Measurements from ENCODE around the gene PTPRE.

Gene PTPRE

DNA sequence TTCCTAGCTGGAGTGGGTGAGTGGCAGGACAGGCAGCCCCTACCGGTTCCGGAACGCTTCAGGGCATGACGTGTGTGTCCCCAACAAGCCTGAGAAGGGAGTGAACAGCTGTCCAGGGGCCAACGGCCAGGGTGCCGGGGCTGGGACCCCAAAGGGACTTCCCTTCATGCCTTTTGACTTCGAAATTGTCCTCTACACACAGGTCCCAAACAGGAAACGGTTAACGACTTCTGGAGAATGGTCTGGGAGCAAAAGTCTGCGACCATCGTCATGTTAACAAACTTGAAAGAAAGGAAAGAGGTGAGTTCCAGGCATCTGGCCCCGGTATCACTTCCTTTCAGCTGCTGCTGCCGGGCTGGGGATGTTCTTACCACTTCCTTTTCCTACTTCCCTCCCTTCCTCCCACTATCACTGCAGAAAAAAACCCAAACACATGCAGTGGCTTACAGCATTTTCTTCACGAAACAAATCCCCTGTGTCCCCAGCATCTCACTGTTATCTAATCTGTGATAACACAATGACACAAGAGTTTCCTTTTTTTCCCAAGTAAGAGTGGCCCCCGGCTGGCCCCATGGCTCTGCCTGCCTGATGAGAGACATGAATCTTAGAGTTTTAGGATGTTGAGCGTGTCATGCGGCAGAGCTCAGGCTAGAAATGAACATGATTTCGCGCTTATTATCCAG, 156.1 kb downstream of the PTPRE start:
- Histone ChIP-seq H3K27me3 (ENCODE audit: insufficient read depth, low read depth) (no peaks in the 10 kb centered on the region), H3K4me3 (IDR thresholded peaks at IDR 0.05; ENCODE audit: insufficient read depth, low read depth, low read length) (no peak overlapping the region), H3K27ac (no peak overlapping the region), H2AFZ (ENCODE audit: low read depth) (no peak overlapping the region), H3K4me1 (ENCODE audit: low read depth, poor library complexity, severe bottlenecking) (peaks cover 26% of the 10 kb centered on the region), H4K20me1 (ENCODE audit: insufficient read depth) (no peaks in the 10 kb centered on the region), H3K4me2 (no peak overlapping the region), H3K79me2 (ENCODE audit: insufficient read depth, low read depth) (no peaks in the 10 kb centered on the region), H3K36me3 (ENCODE audit: insufficient read depth) (no peaks in the 10 kb centered on the region), H3K9ac (no peak overlapping the region)
- TF ChIP-seq CTCF (conservative IDR thresholded peaks at IDR 0.05; ENCODE audit: low read depth, low read length), result no peak

DNA sequence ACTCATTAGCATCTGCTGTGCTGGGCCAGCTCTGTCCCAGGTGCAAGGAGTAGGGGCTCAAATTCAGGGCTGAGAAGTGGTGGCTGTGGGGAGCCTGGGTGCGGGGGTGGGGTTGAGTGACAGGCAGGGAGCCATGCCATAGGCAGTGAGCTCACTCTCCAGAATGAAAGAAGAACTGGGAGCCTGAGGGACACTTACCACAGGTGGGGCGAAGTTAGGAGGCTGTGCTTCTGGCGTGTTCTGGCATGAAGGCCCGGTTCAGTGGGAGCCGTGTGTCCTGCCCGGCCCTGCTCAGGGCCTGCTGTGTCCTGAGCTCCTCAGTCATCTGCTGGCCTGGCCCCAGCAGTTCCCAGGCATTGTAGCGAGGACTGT, 156.8 kb downstream of the PTPRE start:
- no peak overlapping the region for H3K27ac ChIP-seq
- no peak overlapping the region for H2AFZ ChIP-seq (ENCODE audit: low read depth)
- peaks cover 26% of the 10 kb centered on the region for H3K4me1 ChIP-seq (ENCODE audit: low read depth, poor library complexity, severe bottlenecking)
- H3K36me3 ChIP-seq (ENCODE audit: insufficient read depth), result no peaks in the 10 kb centered on the region
- no peak overlapping the region for H3K4me3 ChIP-seq (IDR thresholded peaks at IDR 0.05; ENCODE audit: insufficient read depth, low read depth, low read length)
- no peak overlapping the region for H3K4me2 ChIP-seq
- H4K20me1 ChIP-seq (ENCODE audit: insufficient read depth), result no peaks in the 10 kb centered on the region
- H3K9ac ChIP-seq, result no peak overlapping the region
- H3K79me2 ChIP-seq (ENCODE audit: insufficient read depth, low read depth), result no peaks in the 10 kb centered on the region
- no peak for TF ChIP-seq CTCF (conservative IDR thresholded peaks at IDR 0.05; ENCODE audit: low read depth, low read length)
- H3K27me3 ChIP-seq (ENCODE audit: insufficient read depth, low read depth), result no peaks in the 10 kb centered on the region

GRCh38 chr10:128064108-128064969, 157.4 kb downstream of the PTPRE start:
- TF ChIP-seq CTCF (conservative IDR thresholded peaks at IDR 0.05; ENCODE audit: low read depth, low read length), result no peak
- Histone ChIP-seq H3K4me1 (ENCODE audit: low read depth, poor library complexity, severe bottlenecking) (peaks cover 26% of the 10 kb centered on the region), H3K27me3 (ENCODE audit: insufficient read depth, low read depth) (no peaks in the 10 kb centered on the region), H3K9ac (no peak overlapping the region), H3K36me3 (ENCODE audit: insufficient read depth) (no peaks in the 10 kb centered on the region), H2AFZ (ENCODE audit: low read depth) (peak overlapping the region; percentile 36; the same call in 1 of the 2 replicates), H3K4me2 (peak overlapping the region; percentile 25; the same call in 1 of the 2 replicates), H3K4me3 (IDR thresholded peaks at IDR 0.05; ENCODE audit: insufficient read depth, low read depth, low read length) (no peak overlapping the region), H3K79me2 (ENCODE audit: insufficient read depth, low read depth) (no peaks in the 10 kb centered on the region), H3K27ac (no peak overlapping the region), H4K20me1 (ENCODE audit: insufficient read depth) (no peaks in the 10 kb centered on the region)

- Histone ChIP-seq H3K4me1 (ENCODE audit: low read depth, poor library complexity, severe bottlenecking) (peaks cover 26% of the 10 kb centered on the region), H3K27ac (no peak overlapping the region), H3K9ac (no peak overlapping the region), H2AFZ (ENCODE audit: low read depth) (peak overlapping the region; percentile 36; the same call in 1 of the 2 replicates), H3K36me3 (ENCODE audit: insufficient read depth) (no peaks in the 10 kb centered on the region), H3K27me3 (ENCODE audit: insufficient read depth, low read depth) (no peaks in the 10 kb centered on the region), H3K4me3 (IDR thresholded peaks at IDR 0.05; ENCODE audit: insufficient read depth, low read depth, low read length) (no peak overlapping the region), H4K20me1 (ENCODE audit: insufficient read depth) (no peaks in the 10 kb centered on the region), H3K4me2 (peak overlapping the region; percentile 25; the same call in 1 of the 2 replicates), H3K79me2 (ENCODE audit: insufficient read depth, low read depth) (no peaks in the 10 kb centered on the region)
- no peak for TF ChIP-seq CTCF (conservative IDR thresholded peaks at IDR 0.05; ENCODE audit: low read depth, low read length)
Measured at GRCh38 chr10:128064970-128065580, 158.2 kb downstream of the PTPRE start.

All from KMS-11 (cell line).